K562 (cell line): ENCODE data around the gene ZNF609.

ENCODE experiments used
- ARNT ChIP-seq, 2 experiments: fragments of 450-650 bp; IDR thresholded peaks; 2 replicates each; pipeline ENCODE4 v1.6.1; 2016; ENCODE audit warnings: mild to moderate bottlenecking in 1 of 2
- BRCA1 ChIP-seq, 2 experiments: fragments of 450-650 bp in 1 of 2; sonication (generic) in 1 of 2; formaldehyde crosslinking in 1 of 2; IDR thresholded peaks; 2 replicates each; pipeline versions ENCODE4 v1.5.0 to v1.6.1; 2017 to 2020; ENCODE audit warnings: mild to moderate bottlenecking in 1 of 2, missing genetic modification reagents in 1 of 2
- EP300 ChIP-seq: IDR thresholded peaks from 2 replicates; pipeline ENCODE4 v1.6.1; 2012; ENCODE audit warnings: low read length, improper control_type of control experiment
- EZH2 ChIP-seq: IDR thresholded peaks from 2 replicates; pipeline ENCODE4 v1.6.1; 2012; ENCODE audit warnings: low read depth, mild to moderate bottlenecking, inconsistent platforms, low read length, borderline replicate concordance
- GABPA ChIP-seq: fragments of 200-800 bp; sonication (Bioruptor generic); conservative IDR thresholded peaks from 2 replicates; pipeline ENCODE4 v1.6.1; 2016; ENCODE audit warnings: low read depth, missing genetic modification characterization, missing compliant biosample characterization
- NR2C2 ChIP-seq, 2 experiments: fragments of 200-800 bp in 1 of 2; sonication (Bioruptor generic) in 1 of 2; sonication (generic) in 1 of 2; formaldehyde crosslinking in 1 of 2; IDR thresholded peaks; 2 replicates each; pipeline versions ENCODE4 v1.6.1 to v1.8.0; 2016 to 2022; ENCODE audit warnings: mild to moderate bottlenecking in 1 of 2, missing compliant biosample characterization in 1 of 2, missing genetic modification characterization in 1 of 2, missing genetic modification reagents in 1 of 2
- POLR2A ChIP-seq: fragments of 450-650 bp; conservative IDR thresholded peaks from 2 replicates; pipeline ENCODE4 v1.6.1; 2016
- POLR2AphosphoS5 ChIP-seq: IDR thresholded peaks from 2 replicates; pipeline ENCODE4 v1.6.1; 2011; ENCODE audit warnings: mild to moderate bottlenecking, low read depth, low read length, moderate library complexity; ENCODE audit not compliant: control insufficient read depth, insufficient read depth
- PRMT5 ChIP-seq: sonication (generic); formaldehyde crosslinking; IDR thresholded peaks from 2 replicates; pipeline ENCODE4 v1.5.0; 2020; ENCODE audit warnings: missing genetic modification reagents
- SMARCA4 ChIP-seq: fragments of 450-650 bp; IDR thresholded peaks from 2 replicates; pipeline ENCODE4 v1.6.1; 2016
- ZNF175 ChIP-seq: fragments of 200-800 bp; sonication (Bioruptor generic); IDR thresholded peaks from 2 replicates; pipeline ENCODE4 v1.6.1; 2016; ENCODE audit warnings: low read depth, mild to moderate bottlenecking, missing genetic modification characterization, missing compliant biosample characterization
- TF ChIP-seq, protein P1 (sequence below): fragments of 150-350 bp; conservative IDR thresholded peaks from 2 replicates; pipeline ENCODE4 v1.6.1; 2014; ENCODE audit warnings: low read length
- TF ChIP-seq, protein P2 (sequence below): sonication (generic); formaldehyde crosslinking; IDR thresholded peaks from 2 replicates; pipeline ENCODE4 v1.8.1; 2023; ENCODE audit warnings: mild to moderate bottlenecking, missing genetic modification reagents
- TF ChIP-seq, protein P3 (sequence below), 3 experiments: IDR thresholded peaks in 2 of 3; conservative IDR thresholded peaks in 1 of 3; 2 replicates each; pipeline ENCODE4 v1.5.1; 2011 to 2012; ENCODE audit warnings: low read length in 3 of 3, mild to moderate bottlenecking in 3 of 3, control low read depth in 2 of 3, improper control_type of control experiment in 1 of 3, inconsistent platforms in 1 of 3, low read depth in 1 of 3, mixed read lengths in 1 of 3, moderate library complexity in 1 of 3; ENCODE audit not compliant: insufficient read depth in 2 of 3

DNA sequence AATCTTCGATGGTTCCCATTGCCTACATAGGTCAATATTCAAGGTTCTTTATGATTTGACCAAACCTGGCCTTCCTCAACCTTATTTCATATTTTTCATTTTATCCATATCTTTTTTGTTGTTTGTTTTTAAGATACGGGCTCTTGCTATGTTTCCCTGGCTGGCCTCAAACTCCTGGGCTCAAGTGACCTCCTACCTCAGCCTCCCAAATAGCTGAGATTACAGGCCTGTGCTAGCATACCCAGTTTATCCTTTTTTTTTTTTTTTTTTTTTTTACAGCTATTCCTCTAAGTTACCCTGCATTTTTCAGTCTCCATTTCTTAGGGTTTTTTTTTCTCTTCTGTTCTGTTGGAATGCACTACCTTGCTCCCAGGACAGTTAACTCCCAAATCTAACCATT is 14.5 kb downstream of the ZNF609 start:
- TF ChIP-seq EP300, result no peak
- TF ChIP-seq POLR2A, result no peak
- no peak for TF ChIP-seq NR2C2 (CRISPR knock-in tag; IDR thresholded peaks at IDR 0.05)
- TF ChIP-seq NR2C2 (tag; IDR thresholded peaks at IDR 0.05), result no peak
- TF ChIP-seq SMARCA4, result no peak
- TF ChIP-seq GABPA (tag), result no peak
- TF ChIP-seq EZH2, result no peak
- TF ChIP-seq, protein P1, sequence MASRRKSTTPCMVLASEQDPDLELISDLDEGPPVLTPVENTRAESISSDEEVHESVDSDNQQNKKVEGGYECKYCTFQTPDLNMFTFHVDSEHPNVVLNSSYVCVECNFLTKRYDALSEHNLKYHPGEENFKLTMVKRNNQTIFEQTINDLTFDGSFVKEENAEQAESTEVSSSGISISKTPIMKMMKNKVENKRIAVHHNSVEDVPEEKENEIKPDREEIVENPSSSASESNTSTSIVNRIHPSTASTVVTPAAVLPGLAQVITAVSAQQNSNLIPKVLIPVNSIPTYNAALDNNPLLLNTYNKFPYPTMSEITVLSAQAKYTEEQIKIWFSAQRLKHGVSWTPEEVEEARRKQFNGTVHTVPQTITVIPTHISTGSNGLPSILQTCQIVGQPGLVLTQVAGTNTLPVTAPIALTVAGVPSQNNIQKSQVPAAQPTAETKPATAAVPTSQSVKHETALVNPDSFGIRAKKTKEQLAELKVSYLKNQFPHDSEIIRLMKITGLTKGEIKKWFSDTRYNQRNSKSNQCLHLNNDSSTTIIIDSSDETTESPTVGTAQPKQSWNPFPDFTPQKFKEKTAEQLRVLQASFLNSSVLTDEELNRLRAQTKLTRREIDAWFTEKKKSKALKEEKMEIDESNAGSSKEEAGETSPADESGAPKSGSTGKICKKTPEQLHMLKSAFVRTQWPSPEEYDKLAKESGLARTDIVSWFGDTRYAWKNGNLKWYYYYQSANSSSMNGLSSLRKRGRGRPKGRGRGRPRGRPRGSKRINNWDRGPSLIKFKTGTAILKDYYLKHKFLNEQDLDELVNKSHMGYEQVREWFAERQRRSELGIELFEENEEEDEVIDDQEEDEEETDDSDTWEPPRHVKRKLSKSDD, result no peak
- TF ChIP-seq ZNF175 (CRISPR knock-in tag), result no peak
- no peak for TF ChIP-seq PRMT5
- TF ChIP-seq BRCA1 (IDR thresholded peaks at IDR 0.05), result no peak
- no peak for TF ChIP-seq BRCA1 (CRISPR knock-in tag; IDR thresholded peaks at IDR 0.05)
- TF ChIP-seq POLR2AphosphoS5, result no peak
- TF ChIP-seq ARNT (IDR thresholded peaks at IDR 0.05), result no peak
- TF ChIP-seq, protein P2, sequence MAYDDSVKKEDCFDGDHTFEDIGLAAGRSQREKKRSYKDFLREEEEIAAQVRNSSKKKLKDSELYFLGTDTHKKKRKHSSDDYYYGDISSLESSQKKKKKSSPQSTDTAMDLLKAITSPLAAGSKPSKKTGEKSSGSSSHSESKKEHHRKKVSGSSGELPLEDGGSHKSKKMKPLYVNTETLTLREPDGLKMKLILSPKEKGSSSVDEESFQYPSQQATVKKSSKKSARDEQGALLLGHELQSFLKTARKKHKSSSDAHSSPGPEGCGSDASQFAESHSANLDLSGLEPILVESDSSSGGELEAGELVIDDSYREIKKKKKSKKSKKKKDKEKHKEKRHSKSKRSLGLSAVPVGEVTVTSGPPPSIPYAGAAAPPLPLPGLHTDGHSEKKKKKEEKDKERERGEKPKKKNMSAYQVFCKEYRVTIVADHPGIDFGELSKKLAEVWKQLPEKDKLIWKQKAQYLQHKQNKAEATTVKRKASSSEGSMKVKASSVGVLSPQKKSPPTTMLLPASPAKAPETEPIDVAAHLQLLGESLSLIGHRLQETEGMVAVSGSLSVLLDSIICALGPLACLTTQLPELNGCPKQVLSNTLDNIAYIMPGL (CRISPR knock-in tag), result no peak
- TF ChIP-seq, protein P3, sequence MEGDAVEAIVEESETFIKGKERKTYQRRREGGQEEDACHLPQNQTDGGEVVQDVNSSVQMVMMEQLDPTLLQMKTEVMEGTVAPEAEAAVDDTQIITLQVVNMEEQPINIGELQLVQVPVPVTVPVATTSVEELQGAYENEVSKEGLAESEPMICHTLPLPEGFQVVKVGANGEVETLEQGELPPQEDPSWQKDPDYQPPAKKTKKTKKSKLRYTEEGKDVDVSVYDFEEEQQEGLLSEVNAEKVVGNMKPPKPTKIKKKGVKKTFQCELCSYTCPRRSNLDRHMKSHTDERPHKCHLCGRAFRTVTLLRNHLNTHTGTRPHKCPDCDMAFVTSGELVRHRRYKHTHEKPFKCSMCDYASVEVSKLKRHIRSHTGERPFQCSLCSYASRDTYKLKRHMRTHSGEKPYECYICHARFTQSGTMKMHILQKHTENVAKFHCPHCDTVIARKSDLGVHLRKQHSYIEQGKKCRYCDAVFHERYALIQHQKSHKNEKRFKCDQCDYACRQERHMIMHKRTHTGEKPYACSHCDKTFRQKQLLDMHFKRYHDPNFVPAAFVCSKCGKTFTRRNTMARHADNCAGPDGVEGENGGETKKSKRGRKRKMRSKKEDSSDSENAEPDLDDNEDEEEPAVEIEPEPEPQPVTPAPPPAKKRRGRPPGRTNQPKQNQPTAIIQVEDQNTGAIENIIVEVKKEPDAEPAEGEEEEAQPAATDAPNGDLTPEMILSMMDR (IDR thresholded peaks at IDR 0.05 in 2 of 3, conservative IDR thresholded peaks at IDR 0.05 in 1 of 3; ENCODE audit: insufficient read depth in 2 of 3, low read depth in 1 of 3, low read length in 3 of 3), result no peak
